Anterior cingulate cortex (tissue), 58 donors: ENCODE measurements around the gene ISM1.

Experiments used
- DNase-seq, 58 donors: peaks; one replicate each; lab custom pipeline; 2025; lab: John Stamatoyannopoulos, UW

Gene ISM1

GRCh38 chr20:13220904-13221297 lies at the start of gene ISM1:
TSS of gene ISM1 (plus strand) at chr20:13221274. CDS start at chr20:13221777, 503 bp downstream.
- DNase-seq = peak in 2 of 58 donors; percentile 7 to 9

GRCh38 chr20:13173201-13173600 lies 47.9 kb upstream of the ISM1 start:
- no peak for DNase-seq

GRCh38 chr20:13174402-13174801 lies 46.7 kb upstream of the ISM1 start:
- no peak for DNase-seq

GRCh38 chr20:13180986-13181889 lies 39.8 kb upstream of the ISM1 start:
- DNase-seq = no peak

- no peak for DNase-seq
These were observed 38.1 kb upstream of the ISM1 start for GRCh38 chr20:13183005-13183404.

GRCh38 chr20:13186043-13186774 lies 34.9 kb upstream of the ISM1 start:
- DNase-seq = no peak

GRCh38 chr20:13187899-13188298 lies 33.2 kb upstream of the ISM1 start:
- no peak for DNase-seq

GRCh38 chr20:13199279-13199678 lies 21.8 kb upstream of the ISM1 start:
- no peak for DNase-seq

- no peak for DNase-seq
These were observed 20.1 kb upstream of the ISM1 start for GRCh38 chr20:13200767-13201500.

GRCh38 chr20:13202565-13202964 lies 18.5 kb upstream of the ISM1 start:
- DNase-seq = no peak

- DNase-seq = no peak
These were observed 15.6 kb upstream of the ISM1 start for GRCh38 chr20:13205425-13205824.

- DNase-seq = no peak
These were observed 15.1 kb upstream of the ISM1 start for GRCh38 chr20:13205848-13206434.

GRCh38 chr20:13207016-13207415 lies 14.1 kb upstream of the ISM1 start:
- DNase-seq = no peak

GRCh38 chr20:13211956-13212618 lies 9.0 kb upstream of the ISM1 start:
- no peak for DNase-seq

GRCh38 chr20:13212750-13213149 lies 8.3 kb upstream of the ISM1 start:
- DNase-seq = no peak

- no peak for DNase-seq
These were observed 7.7 kb upstream of the ISM1 start for GRCh38 chr20:13213335-13213734.

- DNase-seq = no peak
These were observed 4.5 kb upstream of the ISM1 start for GRCh38 chr20:13216533-13216932.

GRCh38 chr20:13219327-13220193 lies 1.5 kb upstream of the ISM1 start:
- DNase-seq = no peak
